ENCODE measurements around the gene SCAMP2. TPM values are rescaled to one million over a fixed set of nuclear protein-coding genes. Genes with fewer than 3 reads are reported as not detected.

Gene SCAMP2
- total and polyA plus RNA-seq, 2 donors (not counting 1 experiment from before 2014, with no cell fraction given), result 85.1 to 105 TPM

DNA sequence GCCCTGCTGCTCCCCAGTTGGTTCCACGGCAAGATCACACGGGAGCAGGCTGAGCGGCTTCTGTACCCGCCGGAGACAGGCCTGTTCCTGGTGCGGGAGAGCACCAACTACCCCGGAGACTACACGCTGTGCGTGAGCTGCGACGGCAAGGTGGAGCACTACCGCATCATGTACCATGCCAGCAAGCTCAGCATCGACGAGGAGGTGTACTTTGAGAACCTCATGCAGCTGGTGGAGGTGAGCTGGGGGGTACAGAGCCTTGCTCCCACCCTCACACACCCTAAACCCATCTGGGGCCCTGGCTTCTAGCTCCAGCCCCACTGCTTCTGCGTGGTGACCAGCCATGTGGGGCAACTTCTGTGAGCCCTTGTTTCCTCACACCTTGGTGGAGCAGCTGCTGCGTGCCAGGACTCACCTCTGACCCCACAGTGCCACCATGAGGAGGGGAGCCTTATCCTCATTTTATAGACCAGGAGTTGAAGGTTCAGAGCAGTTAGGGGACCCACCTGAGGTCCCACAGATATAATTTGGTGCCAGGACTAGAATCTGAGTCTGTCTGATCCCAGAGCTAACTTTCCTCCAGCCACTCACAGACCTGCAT lies 73.8 kb downstream of the SCAMP2 start:
- peak overlapping the region; percentile 90 for H3K27ac Mint-ChIP-seq
- Histone ChIP-seq H3K79me2 (ENCODE audit: control insufficient read depth, insufficient read depth, low read length) (peaks cover 70% of the 10 kb centered on the region), H2AFZ (ENCODE audit: insufficient read depth, low read depth, low read length, poor library complexity, severe bottlenecking) (no peak overlapping the region), H3K4me2 (replicated peaks; ENCODE audit: low read depth, low read length, poor library complexity, severe bottlenecking) (peak overlapping the region; percentile 62), H3K4me3 (ENCODE audit: control extremely low read depth in 1 of 5, extremely low read depth in 1 of 5, insufficient read depth in 1 of 5, low read depth in 2 of 5, low read length in 4 of 5) (no peak overlapping the region), H4K20me1 (ENCODE audit: control insufficient read depth, insufficient read depth, low read length, poor library complexity, severe bottlenecking) (peaks cover 95% of the 10 kb centered on the region), H3K27ac (ENCODE audit: low read length in 2 of 2) (peak overlapping the region; percentile 89 to 93), H3K9me3 (ENCODE audit: control extremely low read depth in 1 of 3, control insufficient read depth in 2 of 3, insufficient read depth in 1 of 3, low read length in 2 of 3) (no peaks in the 10 kb centered on the region), H3K4me1 (ENCODE audit: control insufficient read depth in 2 of 2, insufficient read depth in 2 of 2, low read length in 2 of 2) (peaks cover 63 to 67% of the 10 kb centered on the region in 2 donors), H3K27me3 (replicated peaks in 1 of 4; ENCODE audit: control extremely low read depth in 1 of 4, control insufficient read depth in 3 of 4, insufficient read depth in 4 of 4, low read length in 3 of 4) (no peaks in the 10 kb centered on the region), H3K9ac (ENCODE audit: low read length) (no peak overlapping the region), H3K36me3 (replicated peaks in 1 of 2; ENCODE audit: control extremely low read depth in 1 of 2, control insufficient read depth in 1 of 2, extremely low read depth in 1 of 2, insufficient read depth in 2 of 2, low read length in 1 of 2) (peaks cover 0 to 92% of the 10 kb centered on the region in 2 experiments)
- H3K9me3 Mint-ChIP-seq (ENCODE audit: insufficient read depth), result no peaks in the 10 kb centered on the region
- TF ChIP-seq, protein P1, sequence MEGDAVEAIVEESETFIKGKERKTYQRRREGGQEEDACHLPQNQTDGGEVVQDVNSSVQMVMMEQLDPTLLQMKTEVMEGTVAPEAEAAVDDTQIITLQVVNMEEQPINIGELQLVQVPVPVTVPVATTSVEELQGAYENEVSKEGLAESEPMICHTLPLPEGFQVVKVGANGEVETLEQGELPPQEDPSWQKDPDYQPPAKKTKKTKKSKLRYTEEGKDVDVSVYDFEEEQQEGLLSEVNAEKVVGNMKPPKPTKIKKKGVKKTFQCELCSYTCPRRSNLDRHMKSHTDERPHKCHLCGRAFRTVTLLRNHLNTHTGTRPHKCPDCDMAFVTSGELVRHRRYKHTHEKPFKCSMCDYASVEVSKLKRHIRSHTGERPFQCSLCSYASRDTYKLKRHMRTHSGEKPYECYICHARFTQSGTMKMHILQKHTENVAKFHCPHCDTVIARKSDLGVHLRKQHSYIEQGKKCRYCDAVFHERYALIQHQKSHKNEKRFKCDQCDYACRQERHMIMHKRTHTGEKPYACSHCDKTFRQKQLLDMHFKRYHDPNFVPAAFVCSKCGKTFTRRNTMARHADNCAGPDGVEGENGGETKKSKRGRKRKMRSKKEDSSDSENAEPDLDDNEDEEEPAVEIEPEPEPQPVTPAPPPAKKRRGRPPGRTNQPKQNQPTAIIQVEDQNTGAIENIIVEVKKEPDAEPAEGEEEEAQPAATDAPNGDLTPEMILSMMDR (IDR thresholded peaks at IDR 0.05), result no peak
- no peak for TF ChIP-seq EZH2 (IDR thresholded peaks at IDR 0.05; ENCODE audit: borderline replicate concordance, insufficient read depth, low read depth, low read length, poor library complexity, severe bottlenecking)
- H3K4me3 Mint-ChIP-seq, result peak overlapping the region; percentile 78
- ChIA-PET POLR2A (interaction anchor here (0.9 to 15.8 kb wide), 6 partner anchors 8 to 44 kb away, joined by 3 to 572 read pairs (median 8); partner anchors contain the start of gene CSK), CTCF (interaction anchor here (0.7 to 37.1 kb wide), 22 partner anchors 9 to 398 kb away, joined by 3 to 2548 read pairs (median 5); partner anchors contain the start of genes CLK3, CPLX3, CSK and FAM219B)
- H3K27me3 Mint-ChIP-seq, result no peaks in the 10 kb centered on the region
- 79% methylated on average over 10 of the region's 16 CpGs for WGBS (ENCODE audit: insufficient coverage)
- intact Hi-C loops (cut with micrococcal nuclease), result no loop called here
- H3K4me1 Mint-ChIP-seq, result peaks cover 56% of the 10 kb centered on the region
- ATAC-seq (ENCODE audit: low read depth), result peak; percentile 35
- peak; percentile 79 for DNase-seq

Data from B cell (primary cell).